Measurements from ENCODE around the gene USP8. TPM values are rescaled to one million over a fixed set of nuclear protein-coding genes. Genes with fewer than 3 reads are reported as not detected.

Gene USP8
- total RNA-seq, 1 experiment from 2014 or later, result 48.5 TPM

GRCh38 chr15:50426428-50426827 lies 2.2 kb downstream of the USP8 start:
- no TSS peak for BruUV-seq (replicated peaks)
- TF ChIP-seq EZH2 (IDR thresholded peaks at IDR 0.05; ENCODE audit: borderline replicate concordance, low read depth, low read length, poor library complexity, severe bottlenecking), result no peak
- TF ChIP-seq CTCF (conservative IDR thresholded peaks at IDR 0.05; ENCODE audit: low read depth, low read length), result no peak
- intact Hi-C loops (cut with micrococcal nuclease; ENCODE audit: unreplicated experiment), result no loop called here
- ChIA-PET POLR2A (ENCODE audit: low non-redundant PET) (no interaction called here), CTCF (no interaction called here)
- Histone ChIP-seq H3K9me3 (ENCODE audit: low read depth, low read length, poor library complexity, severe bottlenecking) (no peaks in the 10 kb centered on the region), H3K4me3 (ENCODE audit: low read depth, low read length, poor library complexity, severe bottlenecking) (no peak overlapping the region), H3K36me3 (ENCODE audit: insufficient read depth, low read length, poor library complexity, severe bottlenecking) (no peaks in the 10 kb centered on the region), H3K4me1 (ENCODE audit: insufficient read depth, low read length, poor library complexity, severe bottlenecking) (no peaks in the 10 kb centered on the region), H3K27ac (ENCODE audit: low read depth, low read length, poor library complexity, severe bottlenecking) (no peak overlapping the region), H3K27me3 (replicated peaks; ENCODE audit: insufficient read depth, low read depth, low read length, poor library complexity) (no peaks in the 10 kb centered on the region)
- DNase-seq (ENCODE audit: low spot score), result no peak

- BruUV-seq (replicated peaks), result no TSS peak
- TF ChIP-seq EZH2 (IDR thresholded peaks at IDR 0.05; ENCODE audit: borderline replicate concordance, low read depth, low read length, poor library complexity, severe bottlenecking), result no peak
- no peak for TF ChIP-seq CTCF (conservative IDR thresholded peaks at IDR 0.05; ENCODE audit: low read depth, low read length)
- no peak overlapping the region for H3K27ac ChIP-seq (ENCODE audit: low read depth, low read length, poor library complexity, severe bottlenecking)
- DNase-seq (ENCODE audit: low spot score), result no peak
- CTCF ChIA-PET, result no interaction called here
- no peaks in the 10 kb centered on the region for H3K4me1 ChIP-seq (ENCODE audit: insufficient read depth, low read length, poor library complexity, severe bottlenecking)
- POLR2A ChIA-PET (ENCODE audit: low non-redundant PET), result no interaction called here
- intact Hi-C loops (cut with micrococcal nuclease; ENCODE audit: unreplicated experiment), result no loop called here
- H3K4me3 ChIP-seq (ENCODE audit: low read depth, low read length, poor library complexity, severe bottlenecking), result no peak overlapping the region
- no peaks in the 10 kb centered on the region for H3K9me3 ChIP-seq (ENCODE audit: low read depth, low read length, poor library complexity, severe bottlenecking)
- no peaks in the 10 kb centered on the region for H3K36me3 ChIP-seq (ENCODE audit: insufficient read depth, low read length, poor library complexity, severe bottlenecking)
- H3K27me3 ChIP-seq (replicated peaks; ENCODE audit: insufficient read depth, low read depth, low read length, poor library complexity), result no peaks in the 10 kb centered on the region
Observed at GRCh38 chr15:50431204-50431603, 7.0 kb downstream of the USP8 start.

- ChIA-PET POLR2A (ENCODE audit: low non-redundant PET) (no interaction called here), CTCF (no interaction called here)
- intact Hi-C loops (cut with micrococcal nuclease; ENCODE audit: unreplicated experiment), result no loop called here
- no peaks in the 10 kb centered on the region for H3K27me3 ChIP-seq (replicated peaks; ENCODE audit: insufficient read depth, low read depth, low read length, poor library complexity)
- H3K9me3 ChIP-seq (ENCODE audit: low read depth, low read length, poor library complexity, severe bottlenecking), result no peaks in the 10 kb centered on the region
- BruUV-seq (replicated peaks), result no TSS peak
- no peak overlapping the region for H3K4me3 ChIP-seq (ENCODE audit: low read depth, low read length, poor library complexity, severe bottlenecking)
- no peaks in the 10 kb centered on the region for H3K4me1 ChIP-seq (ENCODE audit: insufficient read depth, low read length, poor library complexity, severe bottlenecking)
- DNase-seq (ENCODE audit: low spot score), result no peak
- H3K27ac ChIP-seq (ENCODE audit: low read depth, low read length, poor library complexity, severe bottlenecking), result no peak overlapping the region
- no peaks in the 10 kb centered on the region for H3K36me3 ChIP-seq (ENCODE audit: insufficient read depth, low read length, poor library complexity, severe bottlenecking)
- TF ChIP-seq CTCF (conservative IDR thresholded peaks at IDR 0.05; ENCODE audit: low read depth, low read length), result no peak
- no peak for TF ChIP-seq EZH2 (IDR thresholded peaks at IDR 0.05; ENCODE audit: borderline replicate concordance, low read depth, low read length, poor library complexity, severe bottlenecking)
Observed at GRCh38 chr15:50432230-50432629, 8.0 kb downstream of the USP8 start.

Data from A673 (cell line).